HEK293 (cell line): ENCODE results near the gene SH2B3.

Experiments used
- CTCF ChIA-PET: fragments of 350-600 bp; formaldehyde crosslinking; extraction: SDS; loops from one replicate; lab custom pipeline; 2021; ENCODE audit warnings: antibody characterized with exemption; lab: Yijun Ruan, JAX
- POLR2A ChIA-PET: fragments of 300-600 bp; formaldehyde crosslinking; extraction: SDS; loops from one replicate; lab custom pipeline; 2020; ENCODE audit warnings: antibody characterized with exemption, inconsistent platforms; lab: Yijun Ruan, JAX
- H3K27ac ChIP-seq: fragments of 200-500 bp; sonication (Bioruptor generic); 2 replicates; pipeline ENCODE4 v1.5.1; 2014; ENCODE audit warnings: low read depth, low read length, control low read depth, inconsistent platforms; ENCODE audit errors: extremely low read depth
- H3K36me3 ChIP-seq, 2 experiments: fragments of 200-500 bp in 1 of 2; sonication (Bioruptor generic) in 1 of 2; 1 replicate in 1 of 2; 2 replicates in 1 of 2; pipeline ENCODE4 v1.5.1; 2014 to 2017; ENCODE audit warnings: inconsistent platforms in 2 of 2, low read length in 2 of 2; ENCODE audit not compliant: control insufficient read depth in 2 of 2, insufficient read depth in 1 of 2
- H3K4me1 ChIP-seq: fragments of 200-500 bp; sonication (Bioruptor generic); 2 replicates; pipeline ENCODE4 v1.5.1; 2014; ENCODE audit warnings: mild to moderate bottlenecking, low read length, inconsistent platforms; ENCODE audit not compliant: control insufficient read depth, insufficient read depth
- H3K4me3 ChIP-seq: 2 replicates; pipeline ENCODE4 v1.5.1; 2011; ENCODE audit warnings: low read depth, mild to moderate bottlenecking, control low read depth, low read length, moderate library complexity
- H3K9me3 ChIP-seq: fragments of 200-500 bp; sonication (Bioruptor generic); 2 replicates; pipeline ENCODE4 v1.5.1; 2014; ENCODE audit warnings: low read depth, low read length, inconsistent platforms; ENCODE audit not compliant: control insufficient read depth, insufficient read depth
- BCL11B ChIP-seq: fragments of 450-650 bp; formaldehyde crosslinking; IDR thresholded peaks from 2 replicates; pipeline ENCODE4 v1.5.1; 2016; ENCODE audit warnings: low read depth, missing biosample characterization, missing genetic modification characterization
- EGR2 ChIP-seq: fragments of 450-650 bp; formaldehyde crosslinking; IDR thresholded peaks from 2 replicates; pipeline ENCODE4 v1.5.1; 2016; ENCODE audit warnings: low read depth, missing biosample characterization, missing genetic modification characterization
- ELK4 ChIP-seq: IDR thresholded peaks from 2 replicates; pipeline ENCODE4 v1.6.1; 2011; ENCODE audit warnings: mild to moderate bottlenecking, low read depth, low read length, borderline replicate concordance
- GLIS2 ChIP-seq: fragments of 450-650 bp; formaldehyde crosslinking; IDR thresholded peaks from 2 replicates; pipeline ENCODE4 v1.5.1; 2016; ENCODE audit warnings: missing biosample characterization, missing genetic modification characterization
- IKZF3 ChIP-seq: fragments of 450-650 bp; IDR thresholded peaks from 2 replicates; pipeline ENCODE4 v1.5.0; 2018; ENCODE audit warnings: missing biosample characterization, mild to moderate bottlenecking, missing genetic modification characterization, moderate library complexity
- KLF10 ChIP-seq: fragments of 450-650 bp; IDR thresholded peaks from 2 replicates; pipeline ENCODE4 v1.5.1; 2018; ENCODE audit warnings: missing biosample characterization, mild to moderate bottlenecking, missing genetic modification characterization
- KLF16 ChIP-seq: fragments of 450-650 bp; formaldehyde crosslinking; IDR thresholded peaks from 2 replicates; pipeline ENCODE4 v1.5.1; 2017; ENCODE audit warnings: missing biosample characterization, missing genetic modification characterization
- KLF9 ChIP-seq: fragments of 450-650 bp; formaldehyde crosslinking; IDR thresholded peaks from 2 replicates; pipeline ENCODE4 v1.5.1; 2016; ENCODE audit warnings: missing biosample characterization, missing genetic modification characterization, low read depth
- PBX3 ChIP-seq: sonication (generic); formaldehyde crosslinking; IDR thresholded peaks from 2 replicates; pipeline ENCODE4 v1.8.1; 2022; ENCODE audit warnings: mild to moderate bottlenecking, moderate library complexity, missing genetic modification reagents
- TCF7L2 ChIP-seq: IDR thresholded peaks from 2 replicates; pipeline ENCODE4 v1.6.1; 2011; ENCODE audit warnings: low read depth, mild to moderate bottlenecking, inconsistent platforms, low read length, moderate library complexity, borderline replicate concordance
- WT1 ChIP-seq: fragments of 450-650 bp; formaldehyde crosslinking; IDR thresholded peaks from 2 replicates; pipeline ENCODE4 v1.5.1; 2016; ENCODE audit warnings: missing biosample characterization, missing genetic modification characterization
- ZBTB10 ChIP-seq: fragments of 450-650 bp; formaldehyde crosslinking; IDR thresholded peaks from 2 replicates; pipeline ENCODE4 v1.5.1; 2016; ENCODE audit warnings: missing biosample characterization, missing genetic modification characterization
- ZFP3 ChIP-seq: fragments of 450-650 bp; formaldehyde crosslinking; IDR thresholded peaks from 2 replicates; pipeline ENCODE4 v1.5.1; 2016; ENCODE audit warnings: low read depth, missing biosample characterization, missing genetic modification characterization
- ZFP69B ChIP-seq: fragments of 450-650 bp; formaldehyde crosslinking; IDR thresholded peaks from 2 replicates; pipeline ENCODE4 v1.5.1; 2016; ENCODE audit warnings: missing biosample characterization, missing genetic modification characterization
- ZNF121 ChIP-seq: fragments of 450-650 bp; formaldehyde crosslinking; IDR thresholded peaks from 2 replicates; pipeline ENCODE4 v1.5.1; 2016; ENCODE audit warnings: missing biosample characterization, missing genetic modification characterization
- ZNF148 ChIP-seq: fragments of 450-650 bp; formaldehyde crosslinking; IDR thresholded peaks from 2 replicates; pipeline ENCODE4 v1.5.0; 2017; ENCODE audit warnings: missing biosample characterization, missing genetic modification characterization, borderline replicate concordance
- ZNF19 ChIP-seq: fragments of 450-650 bp; formaldehyde crosslinking; IDR thresholded peaks from 2 replicates; pipeline ENCODE4; 2016; ENCODE audit warnings: missing biosample characterization, missing genetic modification characterization, low read depth
- ZNF211 ChIP-seq: fragments of 450-650 bp; formaldehyde crosslinking; IDR thresholded peaks from 2 replicates; pipeline ENCODE4 v1.5.1; 2016; ENCODE audit warnings: low read depth, missing biosample characterization, missing genetic modification characterization
- ZNF221 ChIP-seq: fragments of 450-650 bp; formaldehyde crosslinking; IDR thresholded peaks from 2 replicates; pipeline ENCODE4 v1.5.1; 2017; ENCODE audit warnings: missing biosample characterization, missing genetic modification characterization, borderline replicate concordance
- ZNF26 ChIP-seq: fragments of 450-650 bp; formaldehyde crosslinking; IDR thresholded peaks from 2 replicates; pipeline ENCODE4 v1.5.1; 2016; ENCODE audit warnings: missing biosample characterization, missing genetic modification characterization
- ZNF350 ChIP-seq: fragments of 450-650 bp; formaldehyde crosslinking; IDR thresholded peaks from 2 replicates; pipeline ENCODE4 v1.5.0; 2017; ENCODE audit warnings: missing biosample characterization, mild to moderate bottlenecking, missing genetic modification characterization
- ZNF529 ChIP-seq: fragments of 450-650 bp; formaldehyde crosslinking; IDR thresholded peaks from 2 replicates; pipeline ENCODE4 v1.5.1; 2017; ENCODE audit warnings: missing genetic modification characterization, missing biosample characterization; ENCODE audit not compliant: insufficient replicate concordance
- ZNF623 ChIP-seq: fragments of 450-650 bp; formaldehyde crosslinking; IDR thresholded peaks from 2 replicates; pipeline ENCODE4 v1.5.1; 2016; ENCODE audit warnings: missing biosample characterization, missing genetic modification characterization
- ZNF645 ChIP-seq: fragments of 450-650 bp; formaldehyde crosslinking; IDR thresholded peaks from 2 replicates; pipeline ENCODE4; 2016; ENCODE audit warnings: missing biosample characterization, missing genetic modification characterization
- ZNF658 ChIP-seq: fragments of 450-650 bp; formaldehyde crosslinking; IDR thresholded peaks from 2 replicates; pipeline ENCODE4; 2016; ENCODE audit warnings: missing biosample characterization, missing genetic modification characterization
- ZNF660 ChIP-seq: fragments of 450-650 bp; IDR thresholded peaks from 2 replicates; pipeline ENCODE4 v1.5.1; 2018; ENCODE audit warnings: missing biosample characterization, mild to moderate bottlenecking, missing genetic modification characterization
- ZNF777 ChIP-seq: fragments of 450-650 bp; formaldehyde crosslinking; IDR thresholded peaks from 2 replicates; pipeline ENCODE4 v1.5.1; 2017; ENCODE audit warnings: missing biosample characterization, missing genetic modification characterization, borderline replicate concordance
- ZNF792 ChIP-seq: fragments of 450-650 bp; formaldehyde crosslinking; IDR thresholded peaks from 2 replicates; pipeline ENCODE4 v1.5.1; 2016; ENCODE audit warnings: missing biosample characterization, missing genetic modification characterization

The SH2B3 gene

GRCh38 chr12:111384596-111384995, 21.1 kb upstream of the SH2B3 start:
- Histone ChIP-seq H3K4me1 (no peaks in the 10 kb centered on the region), H3K36me3 (no peaks in the 10 kb centered on the region), H3K27ac (no peak overlapping the region), H3K9me3 (no peaks in the 10 kb centered on the region), H3K4me3 (no peak overlapping the region)
- CTCF ChIA-PET: interaction anchor here (1.0 to 2.6 kb wide), 2 partner anchors 12 to 67 kb away, joined by 3 to 27 read pairs; no protein-coding TSS in a partner anchor
- POLR2A ChIA-PET: no interaction called here
- TF ChIP-seq ZFP69B: no peak
- no peak for TF ChIP-seq ZNF19 (tag by site-specific recombination)
- no peak for TF ChIP-seq WT1 (tag by site-specific recombination)
- no peak for TF ChIP-seq ELK4
- TF ChIP-seq ZNF221 (tag by site-specific recombination): no peak
- TF ChIP-seq ZNF660 (tag by site-specific recombination): no peak
- no peak for TF ChIP-seq ZNF623
- no peak for TF ChIP-seq ZNF792 (tag by site-specific recombination)
- TF ChIP-seq KLF10 (tag by site-specific recombination): no peak
- TF ChIP-seq ZNF121 (tag by site-specific recombination): no peak
- no peak for TF ChIP-seq PBX3 (CRISPR knock-in tag)
- no peak for TF ChIP-seq ZNF529 (tag by site-specific recombination)
- TF ChIP-seq ZBTB10: no peak
- no peak for TF ChIP-seq TCF7L2
- no peak for TF ChIP-seq ZNF211 (tag by site-specific recombination)
- TF ChIP-seq ZNF645 (tag by site-specific recombination): no peak
- no peak for TF ChIP-seq ZFP3
- TF ChIP-seq ZNF350 (tag by site-specific recombination): no peak
- TF ChIP-seq KLF16: no peak

GRCh38 chr12:111386885-111387284, 18.8 kb upstream of the SH2B3 start:
- H3K4me3 ChIP-seq: no peak overlapping the region
- H3K27ac ChIP-seq: no peak overlapping the region
- CTCF ChIA-PET: interaction anchor here (2.6 kb wide), 1 partner anchor 10 kb away, joined by 27 read pairs; no protein-coding TSS in a partner anchor
- no peaks in the 10 kb centered on the region for H3K4me1 ChIP-seq
- POLR2A ChIA-PET: no interaction called here
- no peaks in the 10 kb centered on the region for H3K9me3 ChIP-seq
- H3K36me3 ChIP-seq: no peaks in the 10 kb centered on the region
- no peak for TF ChIP-seq EGR2 (tag by site-specific recombination)
- no peak for TF ChIP-seq ZNF148 (tag by site-specific recombination)
- TF ChIP-seq ZNF658: no peak
- TF ChIP-seq BCL11B: no peak
- no peak for TF ChIP-seq ZNF777 (tag by site-specific recombination)
- no peak for TF ChIP-seq ZNF26 (tag by site-specific recombination)
- no peak for TF ChIP-seq KLF9 (tag by site-specific recombination)
- no peak for TF ChIP-seq IKZF3
- no peak for TF ChIP-seq GLIS2 (tag by site-specific recombination)
